ENCODE measurements around the gene RAP2A.

- TF ChIP-seq POLR2A (IDR thresholded peaks at IDR 0.05) = no peak
- no peak for TF ChIP-seq CTCF (IDR thresholded peaks at IDR 0.05)
Measured at GRCh38 chr13:97431171-97431764, 2.7 kb upstream of the RAP2A start.
